Activated CD4-positive, alpha-beta T cell treated with anti-CD3 and anti-CD28 coated beads, Interleukin-2, Interleukin-6, amounts not matched to agents 100 ng/mL and 50 ng/mL, durations not matched to agents 16 hours and 8 hours (primary cell): Measurements from ENCODE around the gene NAP1L2.
A peak's percentile ranks its signal among the peaks of the same experiment; 100 is the strongest.
"Not testable (repeated sequence)": the region's sequence is repeated elsewhere in the genome, so short reads cannot be mapped to it uniquely, and the experiment has no call there.

Experiments used
- DNase-seq: peaks from one replicate; pipeline ENCODE4 v3.0.0-alpha.2; 2020

The NAP1L2 gene, protein sequence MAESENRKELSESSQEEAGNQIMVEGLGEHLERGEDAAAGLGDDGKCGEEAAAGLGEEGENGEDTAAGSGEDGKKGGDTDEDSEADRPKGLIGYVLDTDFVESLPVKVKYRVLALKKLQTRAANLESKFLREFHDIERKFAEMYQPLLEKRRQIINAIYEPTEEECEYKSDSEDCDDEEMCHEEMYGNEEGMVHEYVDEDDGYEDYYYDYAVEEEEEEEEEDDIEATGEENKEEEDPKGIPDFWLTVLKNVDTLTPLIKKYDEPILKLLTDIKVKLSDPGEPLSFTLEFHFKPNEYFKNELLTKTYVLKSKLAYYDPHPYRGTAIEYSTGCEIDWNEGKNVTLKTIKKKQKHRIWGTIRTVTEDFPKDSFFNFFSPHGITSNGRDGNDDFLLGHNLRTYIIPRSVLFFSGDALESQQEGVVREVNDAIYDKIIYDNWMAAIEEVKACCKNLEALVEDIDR

GRCh38 chrX:73214426-73215094 lies at the start of gene NAP1L2:
Gene NAP1L2, minus strand, starts transcription at chrX:73214851. Its CDS starts 359 bp downstream, at chrX:73214492.
- peak; percentile 65 for DNase-seq

DNA sequence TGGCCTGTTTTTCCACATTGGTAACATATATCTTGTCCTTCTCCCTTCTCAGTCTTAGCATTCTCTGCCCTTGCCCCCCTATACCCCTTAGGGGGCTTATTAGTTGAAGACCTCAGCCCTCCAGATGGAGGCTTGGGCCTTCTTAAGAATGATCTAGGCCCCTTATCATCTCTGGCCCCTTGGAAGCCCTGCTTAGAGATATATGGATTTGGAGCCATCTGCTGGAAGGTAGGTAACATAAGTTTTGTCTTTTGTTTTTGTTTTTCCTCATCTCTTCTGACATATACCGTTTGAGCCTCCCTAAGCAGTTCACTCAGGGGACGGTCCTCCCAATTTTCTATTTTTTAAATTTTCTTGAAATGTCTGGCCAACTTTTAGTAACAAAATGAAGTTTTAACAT lies 48.3 kb upstream of the NAP1L2 start:
- peak; percentile 8 for DNase-seq

- DNase-seq = no peak
These were observed 24.6 kb upstream of the NAP1L2 start for GRCh38 chrX:73239242-73239641.

DNA sequence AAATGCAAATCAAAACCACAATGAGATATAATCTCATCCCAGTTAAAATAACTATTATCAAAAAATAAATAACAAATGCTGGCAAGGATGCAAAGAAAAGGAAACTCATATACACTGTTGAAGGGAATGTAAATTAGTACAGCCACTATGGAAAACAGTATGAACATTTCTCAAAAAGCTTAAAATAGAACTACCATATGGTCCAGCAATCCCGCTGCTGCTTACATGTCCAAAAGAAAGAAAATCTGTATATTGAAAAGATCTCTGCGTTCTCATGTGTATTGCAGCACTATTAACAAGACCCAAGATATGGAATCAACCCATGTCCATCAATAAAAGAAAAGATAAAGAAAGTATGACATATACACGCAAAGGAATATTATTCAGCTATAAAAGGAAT lies 3.0 kb upstream of the NAP1L2 start:
- no peak for DNase-seq

DNA sequence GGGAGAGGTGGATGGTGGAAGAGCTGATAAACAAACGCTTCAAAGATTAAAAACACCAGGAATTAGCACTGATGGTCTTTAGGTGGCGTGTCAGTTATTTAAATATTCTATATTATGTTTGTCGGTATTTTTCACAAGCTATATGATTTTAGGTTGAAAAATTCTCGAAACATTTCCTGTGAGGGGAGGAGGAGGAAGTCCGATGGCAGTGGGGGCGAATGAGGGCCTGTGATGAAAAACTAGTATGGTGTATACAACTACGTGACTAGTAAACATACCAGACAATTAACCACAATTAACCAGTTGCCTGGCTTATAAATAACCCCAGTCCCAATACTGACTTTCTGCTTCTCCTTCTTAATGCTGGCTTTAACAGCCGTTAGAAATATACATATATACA lies 595 bp upstream of the NAP1L2 start:
- DNase-seq = no peak

GRCh38 chrX:73213734-73214425 lies 771 bp downstream of the NAP1L2 start:
- no peak for DNase-seq

DNA sequence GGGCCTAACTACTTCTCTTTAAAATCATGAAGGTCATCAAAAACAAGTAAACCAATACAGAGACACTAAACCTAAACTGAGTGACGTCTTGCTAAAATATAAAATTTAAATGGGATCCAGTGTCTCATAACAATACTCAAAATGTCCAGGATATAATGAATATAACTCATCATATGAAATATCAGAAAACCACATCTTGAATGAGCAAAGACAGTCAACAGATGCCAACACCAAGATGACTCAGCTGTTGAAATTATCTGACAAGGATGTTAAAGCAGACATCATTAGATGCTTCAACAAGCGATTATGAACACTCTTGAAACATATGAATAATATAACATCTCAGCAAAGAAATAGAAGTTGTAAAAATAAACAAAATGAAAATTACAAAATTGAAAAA lies 8.3 kb downstream of the NAP1L2 start:
- no peak for DNase-seq

DNA sequence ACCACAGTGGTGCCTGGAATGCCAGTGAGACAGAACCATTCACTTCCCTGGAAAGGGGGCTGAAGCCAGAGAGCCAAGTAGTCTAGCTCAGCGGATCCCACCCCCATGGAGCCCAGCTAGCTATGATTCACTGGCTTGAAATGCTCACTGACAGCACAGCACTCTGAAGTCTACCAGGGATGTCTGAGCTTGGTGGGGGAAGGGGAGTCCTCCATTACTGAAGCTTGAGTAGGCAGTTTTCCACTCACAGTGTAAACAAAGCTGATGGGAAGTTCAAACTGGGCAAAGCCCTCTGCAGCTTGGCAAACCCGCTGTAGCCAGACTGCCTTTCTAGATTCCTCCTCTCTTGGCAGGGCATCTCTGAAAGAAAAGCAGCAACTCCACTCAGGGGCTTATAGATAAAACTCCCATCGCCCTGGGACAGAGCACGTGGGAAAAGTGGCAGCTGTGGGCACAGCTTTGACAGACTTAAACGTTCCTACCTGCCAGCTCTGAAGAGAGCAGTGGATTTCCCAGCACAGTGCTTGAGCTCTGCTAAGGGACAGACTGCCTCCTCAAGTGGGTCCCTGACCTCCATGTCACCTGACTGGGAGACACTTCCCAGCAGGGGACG lies 32.0 kb downstream of the NAP1L2 start:
- no peak for DNase-seq

GRCh38 chrX:73168945-73169344 lies 45.7 kb downstream of the NAP1L2 start:
- DNase-seq = not testable (repeated sequence)
